Fibroblast of villous mesenchyme (primary cell): Measurements from ENCODE around the gene TBC1D3B. TPM values are rescaled to one million over a fixed set of nuclear protein-coding genes. Genes with fewer than 3 reads are reported as not detected.
"Not testable (repeated sequence)": the region's sequence is repeated elsewhere in the genome, so short reads cannot be mapped to it uniquely, and the experiment has no call there.

Source experiments
- DNase-seq: peaks from one replicate; pipeline ENCODE4 v3.0.0-alpha.2; 2010; ENCODE audit warnings: low read depth
- H3K4me3 ChIP-seq: 2 replicates; pipeline ENCODE4 v1.5.1; 2011; ENCODE audit warnings: low read depth, mild to moderate bottlenecking, low read length
- total RNA-seq: library from RNA; depleted of rRNA; stranded (reverse); fragments of >200 nt; gene quantifications from 2 replicates; pipeline ENCODE4 v1.2.3, GENCODE V29; 2012
- TF ChIP-seq, protein P1 (sequence below): IDR thresholded peaks from 2 replicates; pipeline ENCODE4 v1.5.1; 2012; ENCODE audit warnings: low read depth, mild to moderate bottlenecking, low read length; ENCODE audit not compliant: insufficient read depth

Gene TBC1D3B
- total RNA-seq, 1 donor: 0.43 TPM

DNA sequence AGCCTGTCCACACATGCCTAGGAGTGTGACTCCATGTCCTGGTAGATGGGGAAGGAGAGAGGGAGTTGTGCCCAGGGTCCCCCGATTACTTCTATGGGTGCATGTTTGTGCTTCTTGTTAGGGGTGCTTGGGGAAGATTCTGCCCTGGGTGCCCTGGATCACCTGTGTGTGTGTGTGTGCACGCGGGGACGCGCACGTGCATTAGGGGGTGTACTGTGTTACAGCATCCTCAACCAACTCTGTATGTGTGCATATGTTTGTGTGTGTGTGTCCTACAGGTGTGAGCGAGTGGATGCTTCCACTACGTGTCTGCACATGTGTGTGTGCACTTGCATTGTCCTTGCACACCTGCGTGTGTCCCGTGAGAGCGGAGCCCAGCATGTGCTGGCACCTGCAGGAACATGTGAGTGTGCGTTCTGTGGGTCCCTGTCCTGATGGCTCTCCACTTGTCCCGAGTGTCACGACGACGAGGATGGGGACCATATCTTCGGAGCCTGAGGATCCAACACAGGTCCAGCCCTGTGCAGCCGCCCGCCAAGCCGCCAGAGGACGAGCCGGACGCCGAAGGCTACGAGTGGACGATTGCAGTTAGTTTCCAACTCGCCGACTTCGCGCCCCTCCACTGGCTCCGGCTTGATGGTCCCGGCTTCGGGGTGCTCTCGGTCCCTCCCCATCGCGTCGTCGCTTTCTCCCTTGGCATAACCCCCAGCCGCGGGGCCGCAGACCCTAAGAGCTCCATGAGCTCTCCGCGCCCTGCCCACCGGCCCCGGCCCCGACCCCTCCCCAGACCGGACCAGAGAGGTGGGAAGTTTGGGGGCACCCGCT, 6.0 kb upstream of the TBC1D3B start:
- TF ChIP-seq, protein P1, sequence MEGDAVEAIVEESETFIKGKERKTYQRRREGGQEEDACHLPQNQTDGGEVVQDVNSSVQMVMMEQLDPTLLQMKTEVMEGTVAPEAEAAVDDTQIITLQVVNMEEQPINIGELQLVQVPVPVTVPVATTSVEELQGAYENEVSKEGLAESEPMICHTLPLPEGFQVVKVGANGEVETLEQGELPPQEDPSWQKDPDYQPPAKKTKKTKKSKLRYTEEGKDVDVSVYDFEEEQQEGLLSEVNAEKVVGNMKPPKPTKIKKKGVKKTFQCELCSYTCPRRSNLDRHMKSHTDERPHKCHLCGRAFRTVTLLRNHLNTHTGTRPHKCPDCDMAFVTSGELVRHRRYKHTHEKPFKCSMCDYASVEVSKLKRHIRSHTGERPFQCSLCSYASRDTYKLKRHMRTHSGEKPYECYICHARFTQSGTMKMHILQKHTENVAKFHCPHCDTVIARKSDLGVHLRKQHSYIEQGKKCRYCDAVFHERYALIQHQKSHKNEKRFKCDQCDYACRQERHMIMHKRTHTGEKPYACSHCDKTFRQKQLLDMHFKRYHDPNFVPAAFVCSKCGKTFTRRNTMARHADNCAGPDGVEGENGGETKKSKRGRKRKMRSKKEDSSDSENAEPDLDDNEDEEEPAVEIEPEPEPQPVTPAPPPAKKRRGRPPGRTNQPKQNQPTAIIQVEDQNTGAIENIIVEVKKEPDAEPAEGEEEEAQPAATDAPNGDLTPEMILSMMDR: no peak
- DNase-seq: no peak
- H3K4me3 ChIP-seq: peak overlapping the region; percentile 47

DNA sequence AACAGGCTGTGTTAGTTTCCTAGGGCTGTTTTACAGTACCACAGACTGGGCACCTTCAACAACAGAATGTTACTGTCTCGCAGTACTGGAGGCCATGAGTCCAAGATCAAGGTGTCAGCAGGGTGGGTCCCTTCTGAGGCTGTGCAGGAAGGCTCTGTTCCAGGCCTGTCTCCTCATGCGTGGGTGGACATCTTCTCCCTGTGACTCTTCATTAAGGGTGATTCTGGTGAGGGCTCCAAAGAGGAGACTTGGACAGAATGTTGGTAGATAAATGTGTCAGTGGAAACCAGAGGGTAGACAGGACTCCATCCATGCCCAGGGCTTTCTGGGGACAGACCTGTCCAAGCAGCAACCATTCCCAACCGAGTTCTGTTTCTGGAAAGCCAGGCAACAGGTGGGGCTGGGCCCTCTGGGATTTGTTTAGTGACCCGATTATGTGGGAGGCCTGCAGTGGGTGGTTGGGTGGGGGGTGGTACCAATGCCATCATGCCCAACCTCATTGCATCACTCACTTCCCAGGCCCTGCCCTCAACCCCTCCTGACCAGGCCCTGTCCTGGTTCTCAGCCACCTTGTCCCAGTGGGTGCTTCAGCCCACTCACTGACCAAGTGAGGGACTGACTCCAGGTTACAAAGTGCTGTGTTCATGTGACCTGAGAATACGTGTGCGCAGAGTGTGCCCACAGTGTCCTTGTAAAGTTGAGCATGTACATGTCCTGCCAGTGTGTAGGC, 5.2 kb upstream of the TBC1D3B start:
- not testable (repeated sequence) for H3K4me3 ChIP-seq, DNase-seq

DNA sequence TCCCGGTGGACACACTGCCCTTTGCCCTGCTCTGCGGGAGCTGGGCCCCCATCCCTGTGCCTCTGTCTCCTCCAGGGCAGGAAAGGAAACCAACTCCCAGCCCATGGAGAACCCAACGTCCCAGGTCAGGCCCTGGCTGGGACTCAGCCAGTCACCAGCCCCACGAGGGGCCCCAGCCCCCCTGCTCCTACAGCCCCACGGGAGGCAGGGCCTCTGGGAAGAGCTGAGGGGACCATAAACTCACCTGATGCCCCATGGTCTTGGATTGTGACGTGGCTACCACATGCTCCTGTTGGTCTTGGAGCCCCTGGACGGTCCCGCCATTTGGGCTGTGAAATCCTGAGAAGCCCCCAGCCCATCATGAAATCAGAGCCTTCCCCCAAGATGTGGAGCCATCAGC, 7.6 kb downstream of the TBC1D3B start:
- not testable (repeated sequence) for H3K4me3 ChIP-seq, DNase-seq

DNA sequence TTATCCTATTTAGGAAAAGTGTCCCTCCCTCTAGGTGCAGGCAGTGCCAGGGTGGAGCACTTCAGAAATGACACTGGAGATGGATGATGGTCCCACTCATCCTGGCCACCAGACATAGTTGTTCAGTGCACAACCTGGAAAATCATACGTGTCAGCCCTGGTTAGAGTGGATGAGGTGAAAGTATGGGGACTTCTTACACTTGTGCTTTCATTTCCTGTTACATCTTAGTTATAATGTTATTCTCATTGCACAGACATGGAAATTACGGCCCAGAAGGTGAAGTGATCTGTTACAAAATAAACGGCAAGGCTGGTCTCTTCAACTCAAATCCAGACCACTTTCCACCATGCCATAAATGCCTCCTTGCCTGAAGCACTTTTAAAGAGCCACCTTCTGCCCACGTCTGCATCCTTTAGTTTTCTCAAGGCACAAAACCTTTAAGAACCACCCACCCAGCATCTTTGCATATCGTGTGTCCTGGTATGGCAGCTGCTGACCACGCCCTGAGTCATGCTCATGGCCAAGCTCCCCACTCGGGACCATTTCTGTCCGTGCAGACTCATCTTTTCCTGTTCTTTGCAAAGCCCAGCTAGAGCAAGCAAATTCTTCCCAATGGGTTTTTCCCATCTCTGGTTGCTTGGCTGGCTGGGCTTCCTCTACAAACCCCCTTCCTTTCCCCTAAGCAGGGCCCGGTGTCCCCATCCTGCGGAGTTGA, 22.4 kb downstream of the TBC1D3B start:
- TF ChIP-seq, protein P1: no peak
- DNase-seq: no peak
- H3K4me3 ChIP-seq: no peak overlapping the region

DNA sequence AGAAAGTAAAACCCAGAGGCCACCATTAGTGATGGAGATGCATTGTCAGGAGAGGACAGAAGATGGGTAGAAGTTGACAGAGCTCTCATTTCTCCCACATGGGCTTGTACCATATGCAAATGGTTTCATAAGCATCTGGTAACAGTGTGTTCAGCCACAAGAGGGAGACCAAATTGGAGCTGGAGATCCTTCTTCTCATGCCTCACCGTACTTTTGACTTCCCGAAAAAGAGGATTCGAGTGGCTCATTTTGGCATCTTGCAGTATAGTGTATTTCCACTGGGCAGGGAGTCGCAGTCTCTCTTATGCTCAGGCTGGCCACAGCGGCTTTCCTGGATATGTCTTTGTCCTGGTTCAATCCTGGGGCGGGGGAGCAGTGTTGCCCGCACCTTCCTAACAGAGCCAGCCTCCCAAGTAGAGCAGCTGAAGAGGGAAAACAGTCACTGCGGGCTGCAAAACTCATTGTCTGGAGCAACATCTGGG, 23.8 kb downstream of the TBC1D3B start:
- H3K4me3 ChIP-seq: no peak overlapping the region
- TF ChIP-seq, protein P1: no peak
- DNase-seq: peak; percentile 18

DNA sequence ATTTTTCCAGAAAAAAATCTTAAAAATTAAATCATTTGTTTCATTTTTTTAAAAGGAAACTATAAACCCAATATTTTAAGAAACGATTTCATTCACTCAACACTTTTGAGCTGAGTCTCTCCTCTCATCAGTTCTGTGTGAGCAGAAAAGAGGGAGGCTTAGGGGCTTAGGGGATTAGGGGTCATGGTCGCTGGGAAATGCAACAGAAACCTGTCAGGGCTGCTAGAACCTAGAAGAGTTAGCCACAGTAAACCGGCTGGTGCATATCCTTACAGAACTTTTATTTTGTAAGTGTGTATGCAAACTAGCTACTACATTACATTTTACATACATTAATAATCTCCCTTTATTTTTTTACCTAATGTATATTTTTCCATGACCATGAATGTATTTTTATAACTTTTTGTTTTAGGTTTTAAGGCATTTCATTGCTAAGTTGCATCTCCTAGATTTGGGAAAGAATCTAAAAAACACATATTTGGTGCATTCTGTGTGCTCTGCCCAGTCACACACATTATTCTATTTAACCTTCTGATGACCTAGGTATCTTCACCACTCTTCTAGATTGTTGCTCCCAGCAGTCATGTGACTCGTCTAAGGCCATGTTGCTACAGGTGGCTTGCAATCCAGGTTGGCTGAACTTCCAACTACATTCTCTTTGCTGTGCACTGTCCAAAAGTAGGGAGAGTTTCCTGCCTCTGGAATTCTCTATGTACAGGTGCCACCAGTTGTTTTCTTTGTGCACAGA, 24.4 kb downstream of the TBC1D3B start:
- no peak for DNase-seq
- no peak overlapping the region for H3K4me3 ChIP-seq
- TF ChIP-seq, protein P1: no peak

DNA sequence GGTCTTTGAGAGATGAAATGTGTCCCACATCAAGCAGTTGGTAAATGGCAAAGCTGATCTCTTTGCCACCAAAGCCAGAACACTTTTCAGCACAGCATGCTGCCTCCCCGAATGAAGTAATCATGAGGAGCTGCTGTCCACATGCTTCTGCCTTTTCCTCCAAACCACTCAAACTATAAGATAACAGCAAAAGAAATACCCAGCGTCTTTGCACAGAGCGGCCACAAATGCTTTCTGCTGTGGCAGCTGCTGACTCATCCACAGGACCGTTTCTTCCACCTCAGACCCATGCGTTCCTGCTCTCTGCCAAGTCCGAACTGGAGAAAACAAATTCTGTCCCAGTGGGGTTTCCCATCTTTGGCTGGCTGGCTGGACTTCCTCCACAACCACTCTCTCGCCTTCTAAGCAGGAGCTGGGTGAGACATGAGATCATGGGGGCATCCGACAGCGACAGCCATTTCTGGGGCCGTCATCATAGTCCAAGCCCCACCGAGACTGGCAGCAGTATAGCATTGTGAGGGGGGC, 27.1 kb downstream of the TBC1D3B start:
- DNase-seq: peak; percentile 19
- H3K4me3 ChIP-seq: no peak overlapping the region
- TF ChIP-seq, protein P1: no peak
